ENCODE data around the gene STEAP4.

DNA sequence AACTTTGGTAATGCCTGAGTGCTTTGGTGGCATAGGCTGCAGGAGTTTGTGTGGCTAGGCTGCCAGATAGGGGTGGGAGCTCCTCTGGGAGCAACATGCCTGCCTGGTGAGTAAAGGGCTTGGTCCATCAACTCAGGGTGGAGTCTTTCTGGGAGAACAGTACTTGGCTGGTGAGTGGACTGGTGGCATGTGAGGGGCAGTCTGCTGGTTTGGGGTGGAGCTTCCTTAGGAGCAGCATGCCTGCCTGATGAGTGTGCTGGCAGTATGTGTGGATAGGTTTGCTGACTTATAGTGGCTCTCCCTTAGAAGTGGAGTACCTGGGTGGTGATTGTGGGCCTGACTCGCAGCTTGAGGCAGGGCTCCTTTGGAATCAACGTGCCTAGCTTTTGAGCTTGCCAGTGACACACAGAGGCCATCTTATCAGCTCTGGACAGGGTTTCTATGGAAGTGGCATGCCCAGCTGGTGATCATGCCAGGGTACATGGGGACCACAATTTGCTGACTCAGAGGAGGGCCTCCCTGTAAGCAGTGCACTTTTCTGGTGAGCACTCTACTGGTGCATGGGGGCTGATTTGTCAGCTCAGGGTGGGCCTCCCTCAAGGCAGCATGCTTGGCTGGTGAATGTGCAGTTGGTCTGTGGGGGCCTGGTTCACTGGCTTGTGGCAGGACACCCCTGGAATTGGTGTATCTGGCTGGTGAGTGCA lies 51.8 kb downstream of the STEAP4 start:
- TF ChIP-seq, protein P1, sequence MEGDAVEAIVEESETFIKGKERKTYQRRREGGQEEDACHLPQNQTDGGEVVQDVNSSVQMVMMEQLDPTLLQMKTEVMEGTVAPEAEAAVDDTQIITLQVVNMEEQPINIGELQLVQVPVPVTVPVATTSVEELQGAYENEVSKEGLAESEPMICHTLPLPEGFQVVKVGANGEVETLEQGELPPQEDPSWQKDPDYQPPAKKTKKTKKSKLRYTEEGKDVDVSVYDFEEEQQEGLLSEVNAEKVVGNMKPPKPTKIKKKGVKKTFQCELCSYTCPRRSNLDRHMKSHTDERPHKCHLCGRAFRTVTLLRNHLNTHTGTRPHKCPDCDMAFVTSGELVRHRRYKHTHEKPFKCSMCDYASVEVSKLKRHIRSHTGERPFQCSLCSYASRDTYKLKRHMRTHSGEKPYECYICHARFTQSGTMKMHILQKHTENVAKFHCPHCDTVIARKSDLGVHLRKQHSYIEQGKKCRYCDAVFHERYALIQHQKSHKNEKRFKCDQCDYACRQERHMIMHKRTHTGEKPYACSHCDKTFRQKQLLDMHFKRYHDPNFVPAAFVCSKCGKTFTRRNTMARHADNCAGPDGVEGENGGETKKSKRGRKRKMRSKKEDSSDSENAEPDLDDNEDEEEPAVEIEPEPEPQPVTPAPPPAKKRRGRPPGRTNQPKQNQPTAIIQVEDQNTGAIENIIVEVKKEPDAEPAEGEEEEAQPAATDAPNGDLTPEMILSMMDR (IDR thresholded peaks at IDR 0.05) = no peak
- TF ChIP-seq POLR2A (IDR thresholded peaks at IDR 0.05) = no peak

Measured in testis (tissue), 2 donors.